Chondrocyte (in vitro differentiated cells): ENCODE results near the gene EPM2A. TPM values are rescaled to one million over a fixed set of nuclear protein-coding genes. Genes with fewer than 3 reads are reported as not detected.

ENCODE experiments used
- DNase-seq: peaks from one replicate; pipeline ENCODE4 v3.0.0; 2021; ENCODE audit warnings: mixed read lengths, low spot score
- H3K27ac Mint-ChIP-seq: one replicate; pipeline ENCODE4 v1.8.0; 2021; ENCODE audit warnings: mild to moderate bottlenecking, moderate library complexity, mixed read lengths; ENCODE audit not compliant: unreplicated experiment
- H3K27me3 Mint-ChIP-seq: 2 replicates; pipeline ENCODE4 v1.8.0; 2021; ENCODE audit warnings: low read depth, mixed read lengths
- H3K36me3 Mint-ChIP-seq: 2 replicates; pipeline ENCODE4 v1.8.0; 2021; ENCODE audit warnings: low read depth, mixed read lengths
- H3K4me1 Mint-ChIP-seq: 2 replicates; pipeline ENCODE4 v1.8.0; 2021; ENCODE audit warnings: low read depth, mild to moderate bottlenecking, mixed read lengths
- H3K4me3 Mint-ChIP-seq: one replicate; pipeline ENCODE4 v1.8.0; 2021; ENCODE audit warnings: mild to moderate bottlenecking, moderate library complexity, mixed read lengths; ENCODE audit not compliant: unreplicated experiment
- H3K9me3 Mint-ChIP-seq: 2 replicates; pipeline ENCODE4 v1.8.0; 2021; ENCODE audit warnings: low read depth, mixed read lengths
- total RNA-seq: library from RNA; stranded (reverse); gene quantifications from 3 replicates; pipeline ENCODE4 v1.2.1, GENCODE V29; 2021
- TF ChIP-seq, protein P1 (sequence below): fragments of 200-600 bp; sonication (generic); IDR thresholded peaks from 2 replicates; pipeline ENCODE4 v1.5.0; 2021; ENCODE audit warnings: antibody characterized with exemption, mild to moderate bottlenecking, moderate library complexity

Gene EPM2A
- total RNA-seq, 1 donor from 2014 or later, result 7.8 TPM

DNA sequence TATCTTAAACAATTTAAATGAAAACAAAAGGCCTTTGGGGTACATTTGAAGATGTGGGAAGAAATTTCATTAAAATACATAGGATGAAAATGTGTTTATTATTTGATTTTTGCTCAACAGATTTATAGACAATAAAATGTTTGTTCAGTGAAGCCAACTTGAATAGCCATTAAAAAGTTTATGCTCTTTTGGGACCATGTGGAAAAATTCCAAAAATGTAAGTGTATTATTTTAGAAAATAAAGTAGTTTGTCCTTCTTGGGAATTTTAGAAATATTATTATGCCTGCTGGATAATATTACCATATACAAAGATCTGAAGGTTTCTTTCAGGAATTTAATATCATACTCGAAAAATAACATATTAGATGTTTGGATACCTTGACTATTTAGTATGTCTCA is 131.3 kb downstream of the EPM2A start:
- H3K27me3 Mint-ChIP-seq, result peaks cover 2% of the 10 kb centered on the region
- H3K4me3 Mint-ChIP-seq, result no peak overlapping the region
- H3K9me3 Mint-ChIP-seq, result peaks cover 4% of the 10 kb centered on the region
- DNase-seq, result no peak
- H3K36me3 Mint-ChIP-seq, result no peaks in the 10 kb centered on the region
- TF ChIP-seq, protein P1, sequence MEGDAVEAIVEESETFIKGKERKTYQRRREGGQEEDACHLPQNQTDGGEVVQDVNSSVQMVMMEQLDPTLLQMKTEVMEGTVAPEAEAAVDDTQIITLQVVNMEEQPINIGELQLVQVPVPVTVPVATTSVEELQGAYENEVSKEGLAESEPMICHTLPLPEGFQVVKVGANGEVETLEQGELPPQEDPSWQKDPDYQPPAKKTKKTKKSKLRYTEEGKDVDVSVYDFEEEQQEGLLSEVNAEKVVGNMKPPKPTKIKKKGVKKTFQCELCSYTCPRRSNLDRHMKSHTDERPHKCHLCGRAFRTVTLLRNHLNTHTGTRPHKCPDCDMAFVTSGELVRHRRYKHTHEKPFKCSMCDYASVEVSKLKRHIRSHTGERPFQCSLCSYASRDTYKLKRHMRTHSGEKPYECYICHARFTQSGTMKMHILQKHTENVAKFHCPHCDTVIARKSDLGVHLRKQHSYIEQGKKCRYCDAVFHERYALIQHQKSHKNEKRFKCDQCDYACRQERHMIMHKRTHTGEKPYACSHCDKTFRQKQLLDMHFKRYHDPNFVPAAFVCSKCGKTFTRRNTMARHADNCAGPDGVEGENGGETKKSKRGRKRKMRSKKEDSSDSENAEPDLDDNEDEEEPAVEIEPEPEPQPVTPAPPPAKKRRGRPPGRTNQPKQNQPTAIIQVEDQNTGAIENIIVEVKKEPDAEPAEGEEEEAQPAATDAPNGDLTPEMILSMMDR, result no peak
- peaks cover 15% of the 10 kb centered on the region for H3K4me1 Mint-ChIP-seq
- H3K27ac Mint-ChIP-seq, result no peak overlapping the region

DNA sequence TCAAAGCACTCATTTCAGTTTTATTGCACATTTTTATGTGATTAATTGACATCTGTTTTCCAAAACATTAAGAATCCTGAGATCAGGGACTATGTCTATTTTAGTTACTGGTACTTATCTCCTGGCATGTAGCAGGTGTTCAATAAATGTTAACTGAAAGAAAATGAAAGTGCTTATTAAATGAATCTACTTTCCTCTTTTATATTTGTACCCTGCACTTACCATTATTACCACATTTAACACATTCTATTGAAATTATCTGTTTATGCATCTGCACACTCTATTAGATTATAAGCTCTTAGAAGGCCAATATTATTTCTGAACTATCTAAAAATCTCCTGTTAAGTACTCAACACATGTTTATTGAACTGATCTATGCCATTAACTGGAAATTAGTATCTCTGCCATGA is 131.9 kb downstream of the EPM2A start:
- Mint-ChIP-seq H3K27me3 (peaks cover 2% of the 10 kb centered on the region), H3K36me3 (no peaks in the 10 kb centered on the region), H3K27ac (no peak overlapping the region), H3K4me1 (peaks cover 15% of the 10 kb centered on the region), H3K9me3 (peaks cover 4% of the 10 kb centered on the region), H3K4me3 (no peak overlapping the region)
- DNase-seq, result no peak
- TF ChIP-seq, protein P1, result no peak

DNA sequence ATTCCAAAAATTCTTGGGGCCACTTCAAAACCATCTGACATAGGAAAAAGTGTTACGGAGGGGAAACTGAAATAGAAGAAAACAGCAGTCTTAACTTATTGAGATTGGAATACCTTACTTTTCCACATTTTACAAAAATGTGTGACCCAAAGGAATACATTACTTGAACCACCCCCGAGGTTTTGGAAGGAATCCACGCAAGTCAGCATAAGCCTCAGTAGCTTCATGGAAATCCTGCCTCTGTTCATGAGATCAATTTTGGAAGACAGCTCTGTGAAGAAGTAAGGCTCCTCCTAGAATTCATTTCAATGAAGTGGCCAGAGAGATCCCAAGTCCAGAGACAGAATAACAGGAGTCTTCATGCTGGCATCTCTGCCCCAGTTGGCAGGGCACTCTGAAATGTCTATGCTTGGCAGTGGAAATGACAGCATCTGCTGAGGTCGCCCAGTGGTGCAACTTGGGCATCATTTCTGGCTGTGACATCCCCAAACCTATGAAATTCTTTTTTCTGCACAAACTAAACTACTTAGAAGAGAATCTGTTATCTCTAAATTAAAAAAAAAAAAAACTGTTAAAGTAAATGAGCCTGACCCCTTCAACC is 132.5 kb downstream of the EPM2A start:
- Mint-ChIP-seq H3K27me3 (peaks cover 2% of the 10 kb centered on the region), H3K4me3 (no peak overlapping the region), H3K4me1 (peaks cover 15% of the 10 kb centered on the region), H3K9me3 (peaks cover 8% of the 10 kb centered on the region), H3K36me3 (no peaks in the 10 kb centered on the region), H3K27ac (no peak overlapping the region)
- no peak for DNase-seq
- TF ChIP-seq, protein P1, result no peak

DNA sequence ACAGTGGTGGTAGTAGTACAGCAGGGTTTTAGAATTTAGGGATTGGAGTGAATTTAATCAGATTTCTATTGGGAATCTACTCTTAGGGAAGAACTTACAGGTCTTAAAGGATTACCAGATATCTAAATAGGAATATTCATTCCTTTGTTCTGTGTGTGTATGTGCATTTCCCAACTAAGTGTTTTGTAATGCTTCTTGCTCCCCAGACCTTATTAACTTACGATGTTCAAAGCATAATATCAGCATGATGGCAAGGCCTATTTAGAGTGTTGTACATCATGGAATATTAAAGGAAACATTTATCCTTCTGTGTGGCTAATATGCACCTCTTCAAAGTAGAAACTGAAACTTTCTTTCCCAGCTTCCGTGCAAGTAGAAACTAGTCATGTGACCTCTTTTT is 133.9 kb downstream of the EPM2A start:
- peaks cover 2% of the 10 kb centered on the region for H3K27me3 Mint-ChIP-seq
- TF ChIP-seq, protein P1, result no peak
- peaks cover 15% of the 10 kb centered on the region for H3K4me1 Mint-ChIP-seq
- H3K9me3 Mint-ChIP-seq, result peaks cover 15% of the 10 kb centered on the region
- H3K27ac Mint-ChIP-seq, result no peak overlapping the region
- H3K36me3 Mint-ChIP-seq, result no peaks in the 10 kb centered on the region
- H3K4me3 Mint-ChIP-seq, result no peak overlapping the region
- DNase-seq, result no peak

DNA sequence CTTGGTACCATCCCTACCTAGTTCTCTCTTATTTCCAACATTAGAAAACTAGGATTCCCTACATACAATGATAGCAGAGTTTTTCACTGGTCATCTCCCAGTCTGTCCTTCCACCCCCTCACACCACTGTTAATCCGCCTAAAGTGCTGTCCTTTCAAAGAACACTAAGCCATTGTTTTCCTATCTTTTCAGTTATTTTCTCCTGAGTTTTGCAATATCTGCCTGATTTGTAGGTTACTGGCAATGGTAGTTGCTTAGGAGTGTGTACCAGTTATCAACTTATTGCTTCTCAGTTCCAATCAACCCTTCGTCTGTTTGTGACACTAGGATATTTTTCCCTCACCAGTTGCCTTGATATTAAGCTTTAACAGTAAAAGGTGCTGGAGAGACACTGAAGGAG is 135.0 kb downstream of the EPM2A start:
- Mint-ChIP-seq H3K4me3 (no peak overlapping the region), H3K27me3 (peaks cover 2% of the 10 kb centered on the region), H3K9me3 (peaks cover 15% of the 10 kb centered on the region), H3K4me1 (peaks cover 15% of the 10 kb centered on the region), H3K36me3 (no peaks in the 10 kb centered on the region), H3K27ac (no peak overlapping the region)
- TF ChIP-seq, protein P1, result no peak
- DNase-seq, result no peak
